ENCODE data around the gene CLNK.
"Not testable (repeated sequence)": the region's sequence is repeated elsewhere in the genome, so short reads cannot be mapped to it uniquely, and the experiment has no call there.

DNA sequence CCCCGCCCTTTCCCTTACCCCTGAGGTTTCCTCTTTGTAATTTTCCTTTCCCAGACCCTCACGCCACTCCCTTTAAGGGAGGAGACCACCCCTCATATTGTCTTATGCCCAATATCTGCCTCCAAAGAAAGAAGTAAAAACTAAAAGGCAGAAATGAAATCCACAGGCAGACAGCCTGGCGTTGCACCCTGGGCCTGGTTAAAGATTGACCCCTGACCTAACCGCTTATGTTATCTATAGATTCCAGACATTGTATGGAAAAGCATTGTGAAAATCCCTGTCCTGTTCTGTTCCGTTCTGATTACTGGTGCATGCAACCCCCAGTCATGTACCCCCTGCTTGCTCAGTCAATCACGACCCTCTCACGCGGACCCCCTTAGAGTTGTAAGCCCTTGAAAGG, 110.0 kb downstream of the CLNK start:
- TF ChIP-seq, protein P1, sequence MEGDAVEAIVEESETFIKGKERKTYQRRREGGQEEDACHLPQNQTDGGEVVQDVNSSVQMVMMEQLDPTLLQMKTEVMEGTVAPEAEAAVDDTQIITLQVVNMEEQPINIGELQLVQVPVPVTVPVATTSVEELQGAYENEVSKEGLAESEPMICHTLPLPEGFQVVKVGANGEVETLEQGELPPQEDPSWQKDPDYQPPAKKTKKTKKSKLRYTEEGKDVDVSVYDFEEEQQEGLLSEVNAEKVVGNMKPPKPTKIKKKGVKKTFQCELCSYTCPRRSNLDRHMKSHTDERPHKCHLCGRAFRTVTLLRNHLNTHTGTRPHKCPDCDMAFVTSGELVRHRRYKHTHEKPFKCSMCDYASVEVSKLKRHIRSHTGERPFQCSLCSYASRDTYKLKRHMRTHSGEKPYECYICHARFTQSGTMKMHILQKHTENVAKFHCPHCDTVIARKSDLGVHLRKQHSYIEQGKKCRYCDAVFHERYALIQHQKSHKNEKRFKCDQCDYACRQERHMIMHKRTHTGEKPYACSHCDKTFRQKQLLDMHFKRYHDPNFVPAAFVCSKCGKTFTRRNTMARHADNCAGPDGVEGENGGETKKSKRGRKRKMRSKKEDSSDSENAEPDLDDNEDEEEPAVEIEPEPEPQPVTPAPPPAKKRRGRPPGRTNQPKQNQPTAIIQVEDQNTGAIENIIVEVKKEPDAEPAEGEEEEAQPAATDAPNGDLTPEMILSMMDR (IDR thresholded peaks at IDR 0.05), result not testable (repeated sequence)
- TF ChIP-seq POLR2A (IDR thresholded peaks at IDR 0.05), result not testable (repeated sequence)
